GM12872 (cell line): ENCODE data around the gene SURF6.

Experiments used
- CTCF ChIP-seq: IDR thresholded peaks from 3 replicates; pipeline ENCODE4 v1.5.1; 2011; ENCODE audit warnings: low read depth, mild to moderate bottlenecking, low read length, moderate library complexity; ENCODE audit not compliant: insufficient read depth

The SURF6 gene

GRCh38 chr9:133379153-133380086, 43.4 kb upstream of the SURF6 start:
- TF ChIP-seq CTCF, result no peak

- no peak for TF ChIP-seq CTCF
These were observed 42.5 kb upstream of the SURF6 start for GRCh38 chr9:133378408-133378962.

- TF ChIP-seq CTCF, result no peak
These were observed 41.8 kb upstream of the SURF6 start for GRCh38 chr9:133377721-133378216.

- no peak for TF ChIP-seq CTCF
These were observed 40.0 kb upstream of the SURF6 start, which contains the start of the genes STKLD1 and SURF4 for GRCh38 chr9:133375724-133376654. STKLD1 (plus strand) TSS chr9:133376366; CDS start chr9:133376474, 108 bp downstream. SURF4 (minus strand) TSS chr9:133376060; CDS start chr9:133375969, 91 bp downstream.

- TF ChIP-seq CTCF, result peak; percentile 38; the same call in 1 of the 3 replicates
These were observed 39.2 kb upstream of the SURF6 start for GRCh38 chr9:133375116-133375723.

- no peak for TF ChIP-seq CTCF
These were observed 38.7 kb upstream of the SURF6 start for GRCh38 chr9:133374612-133375115.
